Measurements from ENCODE around the gene SNX5.

DNA sequence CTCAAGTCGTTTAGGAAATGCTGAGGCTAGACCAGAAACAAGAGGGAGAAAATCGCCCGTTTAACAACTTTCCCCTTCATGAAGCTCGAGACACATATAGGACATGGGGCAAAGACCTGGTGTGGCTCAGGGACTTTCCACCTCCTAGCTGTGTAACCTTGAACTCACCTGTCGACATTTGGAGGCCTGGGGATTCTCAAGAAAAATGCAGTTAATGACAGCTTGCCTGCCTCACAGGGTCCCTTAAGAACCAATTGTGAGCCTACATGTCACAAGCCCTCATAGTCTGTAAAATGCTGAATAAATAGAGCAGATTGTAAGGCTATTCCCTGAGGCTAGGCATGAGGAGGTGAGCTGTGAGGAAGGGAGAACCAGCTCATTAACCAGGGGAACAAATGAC, 35.3 kb upstream of the SNX5 start:
- TF ChIP-seq, protein P1, sequence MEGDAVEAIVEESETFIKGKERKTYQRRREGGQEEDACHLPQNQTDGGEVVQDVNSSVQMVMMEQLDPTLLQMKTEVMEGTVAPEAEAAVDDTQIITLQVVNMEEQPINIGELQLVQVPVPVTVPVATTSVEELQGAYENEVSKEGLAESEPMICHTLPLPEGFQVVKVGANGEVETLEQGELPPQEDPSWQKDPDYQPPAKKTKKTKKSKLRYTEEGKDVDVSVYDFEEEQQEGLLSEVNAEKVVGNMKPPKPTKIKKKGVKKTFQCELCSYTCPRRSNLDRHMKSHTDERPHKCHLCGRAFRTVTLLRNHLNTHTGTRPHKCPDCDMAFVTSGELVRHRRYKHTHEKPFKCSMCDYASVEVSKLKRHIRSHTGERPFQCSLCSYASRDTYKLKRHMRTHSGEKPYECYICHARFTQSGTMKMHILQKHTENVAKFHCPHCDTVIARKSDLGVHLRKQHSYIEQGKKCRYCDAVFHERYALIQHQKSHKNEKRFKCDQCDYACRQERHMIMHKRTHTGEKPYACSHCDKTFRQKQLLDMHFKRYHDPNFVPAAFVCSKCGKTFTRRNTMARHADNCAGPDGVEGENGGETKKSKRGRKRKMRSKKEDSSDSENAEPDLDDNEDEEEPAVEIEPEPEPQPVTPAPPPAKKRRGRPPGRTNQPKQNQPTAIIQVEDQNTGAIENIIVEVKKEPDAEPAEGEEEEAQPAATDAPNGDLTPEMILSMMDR (IDR thresholded peaks at IDR 0.05): no peak
- TF ChIP-seq ZFX (IDR thresholded peaks at IDR 0.05; ENCODE audit: borderline replicate concordance): no peak
